HL-60 (cell line): ENCODE results near the gene SFT2D3.

ENCODE experiments used
- DNase-seq, 2 experiments: peaks; one replicate each; pipeline ENCODE4 v3.0.0-alpha.2; 2010 to 2020; ENCODE audit warnings: low read depth in 1 of 2, low spot score in 1 of 2
- H3K27ac ChIP-seq: fragments of 250-450 bp; sonication (Bioruptor Pico); replicated peaks from 2 replicates; pipeline ENCODE4 v1.5.1; 2020; ENCODE audit warnings: mild to moderate bottlenecking, moderate library complexity
- H3K27me3 ChIP-seq: fragments of 250-450 bp; sonication (Bioruptor Pico); 2 replicates; pipeline ENCODE4 v1.5.1; 2021; ENCODE audit warnings: mild to moderate bottlenecking, moderate library complexity; ENCODE audit not compliant: insufficient read depth, poor library complexity, severe bottlenecking
- H3K4me3 ChIP-seq: replicated peaks from 2 replicates; pipeline ENCODE4 v1.5.1; 2011; ENCODE audit warnings: mild to moderate bottlenecking, control low read depth, low read length; ENCODE audit not compliant: insufficient read depth
- CTCF ChIP-seq: IDR thresholded peaks from one replicate; pipeline ENCODE4 v1.5.1; 2011; ENCODE audit warnings: low read length, control low read depth, inconsistent platforms; ENCODE audit not compliant: insufficient read depth
- GABPA ChIP-seq: IDR thresholded peaks from 2 replicates; pipeline ENCODE4 v1.6.1; 2012; ENCODE audit warnings: low read depth
- POLR2AphosphoS5 ChIP-seq: IDR thresholded peaks from 2 replicates; pipeline ENCODE4 v1.6.1; 2012; ENCODE audit warnings: low read depth
- REST ChIP-seq: IDR thresholded peaks from 2 replicates; pipeline ENCODE4 v1.6.1; 2012; ENCODE audit warnings: low read depth; ENCODE audit not compliant: insufficient replicate concordance
- SPI1 ChIP-seq: IDR thresholded peaks from 2 replicates; pipeline ENCODE4 v1.6.1; 2012; ENCODE audit warnings: low read depth, mild to moderate bottlenecking, borderline replicate concordance

Gene SFT2D3

GRCh38 chr2:127712999-127713398 is 11.7 kb downstream of the SFT2D3 start:
- TF ChIP-seq SPI1 (no peak), REST (no peak), POLR2AphosphoS5 (no peak), CTCF (no peak), GABPA (no peak)
- H3K27me3 ChIP-seq, result no peaks in the 10 kb centered on the region
- no peak overlapping the region for H3K27ac ChIP-seq
- no peak for DNase-seq
- no peak overlapping the region for H3K4me3 ChIP-seq

GRCh38 chr2:127713562-127713961 is 12.3 kb downstream of the SFT2D3 start:
- Histone ChIP-seq H3K27ac (no peak overlapping the region), H3K27me3 (no peaks in the 10 kb centered on the region), H3K4me3 (no peak overlapping the region)
- DNase-seq, result no peak
- no peak for TF ChIP-seq SPI1

- no peak for TF ChIP-seq GABPA
- no peak for TF ChIP-seq CTCF
- TF ChIP-seq REST, result no peak
- TF ChIP-seq SPI1, result no peak
- TF ChIP-seq POLR2AphosphoS5, result no peak
- no peaks in the 10 kb centered on the region for H3K27me3 ChIP-seq
- no peak overlapping the region for H3K27ac ChIP-seq
- no peak for DNase-seq
- no peak overlapping the region for H3K4me3 ChIP-seq
Measured at GRCh38 chr2:127715778-127716449, 14.6 kb downstream of the SFT2D3 start.

- DNase-seq, result no peak
- no peak overlapping the region for H3K4me3 ChIP-seq
- TF ChIP-seq GABPA, result no peak
- no peak for TF ChIP-seq CTCF
- no peak for TF ChIP-seq POLR2AphosphoS5
- TF ChIP-seq SPI1, result no peak
- TF ChIP-seq REST, result no peak
- H3K27me3 ChIP-seq, result no peaks in the 10 kb centered on the region
- no peak overlapping the region for H3K27ac ChIP-seq
Measured at GRCh38 chr2:127718271-127718670, 17.0 kb downstream of the SFT2D3 start.
